Measurements from ENCODE around the gene PPP1R3F.

The PPP1R3F gene, protein sequence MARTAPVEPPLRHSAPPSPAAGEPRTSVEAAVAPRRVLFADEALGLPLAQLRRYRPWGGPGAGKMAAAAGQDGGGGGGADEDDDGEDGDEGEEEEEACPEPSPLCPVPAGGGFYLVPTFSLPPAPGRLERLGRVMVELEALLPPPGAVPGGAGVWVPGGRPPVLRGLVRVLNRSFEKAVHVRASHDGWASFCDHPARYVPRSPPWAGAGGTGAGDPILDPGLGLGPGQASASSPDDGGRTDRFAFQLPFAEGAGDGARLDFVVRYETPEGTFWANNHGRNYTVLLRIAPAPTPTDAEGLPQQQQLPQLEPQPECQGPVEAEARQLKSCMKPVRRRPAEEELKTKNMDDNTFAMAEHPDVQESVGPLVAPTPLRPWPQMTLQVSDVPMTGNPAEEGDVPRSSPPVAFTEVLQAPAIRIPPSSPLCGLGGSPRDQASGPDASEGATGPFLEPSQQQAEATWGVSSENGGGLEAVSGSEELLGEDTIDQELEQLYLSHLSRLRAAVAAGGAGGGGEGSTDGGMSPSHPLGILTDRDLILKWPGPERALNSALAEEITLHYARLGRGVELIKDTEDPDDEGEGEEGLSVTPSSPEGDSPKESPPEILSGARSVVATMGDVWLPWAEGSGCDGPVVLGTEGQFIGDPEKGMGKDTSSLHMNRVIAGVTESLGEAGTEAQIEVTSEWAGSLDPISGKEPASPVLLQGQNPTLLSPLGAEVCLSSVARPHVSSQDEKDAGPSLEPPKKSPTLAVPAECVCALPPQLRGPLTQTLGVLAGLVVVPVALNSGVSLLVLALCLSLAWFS

DNA sequence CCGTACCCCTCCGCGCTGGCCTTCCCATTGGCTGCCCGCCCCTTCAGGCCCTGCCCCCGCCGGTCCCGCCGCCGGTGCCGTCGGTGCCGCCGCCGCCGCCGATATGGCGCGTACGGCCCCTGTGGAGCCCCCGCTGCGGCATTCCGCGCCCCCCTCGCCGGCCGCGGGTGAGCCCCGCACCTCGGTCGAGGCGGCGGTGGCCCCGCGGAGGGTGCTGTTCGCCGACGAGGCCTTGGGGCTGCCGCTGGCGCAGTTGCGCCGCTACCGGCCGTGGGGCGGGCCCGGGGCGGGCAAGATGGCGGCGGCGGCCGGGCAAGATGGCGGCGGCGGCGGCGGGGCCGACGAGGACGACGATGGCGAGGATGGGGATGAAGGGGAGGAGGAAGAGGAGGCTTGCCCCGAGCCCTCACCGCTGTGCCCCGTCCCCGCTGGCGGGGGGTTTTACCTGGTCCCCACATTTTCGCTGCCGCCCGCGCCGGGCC, at the start of gene PPP1R3F:
Gene PPP1R3F (plus strand): TSS at position 27 of the 482 bp plus-strand sequence. CDS start 77 bp downstream, at position 104.
- no peak for DNase-seq

DNA sequence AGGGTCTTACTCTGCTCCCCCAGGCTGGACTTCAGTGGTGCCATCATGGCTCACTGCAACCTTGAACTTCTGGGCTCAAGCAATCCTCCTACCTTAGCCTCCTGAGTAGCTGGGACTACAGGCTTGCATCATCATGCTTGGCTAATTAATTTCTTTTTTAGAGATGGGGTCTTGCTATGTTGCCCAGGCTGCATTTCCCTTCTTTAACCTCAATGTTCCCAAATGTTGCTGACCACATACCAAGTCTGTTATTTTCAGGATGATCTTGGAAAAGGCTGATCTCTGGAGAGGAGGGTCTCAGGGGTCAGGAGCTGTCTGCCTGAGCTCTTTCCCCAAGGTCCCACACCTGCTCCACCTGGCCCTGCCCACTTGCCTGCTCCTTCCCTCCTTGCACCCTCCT, 49.5 kb upstream of the PPP1R3F start:
- no peak for DNase-seq

DNA sequence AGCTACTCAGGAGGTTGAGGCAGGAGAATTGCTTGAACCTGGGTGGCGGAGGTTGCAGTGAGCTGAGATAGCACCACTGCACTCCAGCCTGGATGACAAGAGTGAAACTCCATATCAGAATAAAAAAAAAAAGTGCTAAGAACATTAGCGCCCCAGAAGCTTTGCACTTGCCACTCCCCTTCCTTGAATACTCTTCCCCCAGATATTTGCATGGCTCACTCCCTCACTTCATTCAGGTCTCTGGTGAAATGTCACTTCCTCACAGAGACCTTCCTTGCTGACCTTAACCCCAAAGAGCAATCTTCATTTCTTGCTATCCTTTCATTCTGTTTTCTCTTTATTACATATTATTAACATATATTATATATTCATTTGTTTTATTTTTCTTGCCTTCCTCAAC, 47.7 kb upstream of the PPP1R3F start:
- no peak for DNase-seq

DNA sequence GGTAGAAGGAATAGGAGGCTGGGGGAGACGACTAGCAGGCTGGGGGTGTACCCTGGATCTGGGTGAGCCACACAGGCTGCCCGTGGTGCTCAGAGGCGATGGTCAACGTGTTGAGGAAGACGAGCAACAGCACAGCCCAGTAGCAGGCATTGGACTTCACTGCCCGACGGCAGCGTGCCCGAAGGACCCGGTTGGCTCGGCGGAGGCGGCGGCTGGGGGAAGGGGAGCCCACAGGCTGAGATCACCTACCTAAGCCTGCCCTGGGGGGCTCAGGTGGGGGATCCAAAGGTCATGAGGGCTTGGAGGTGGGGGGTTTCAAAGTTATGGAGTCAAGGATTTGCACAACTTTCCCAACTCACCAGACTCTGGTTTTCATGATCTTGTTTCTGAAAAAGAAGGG, 43.7 kb upstream of the PPP1R3F start:
- DNase-seq, result no peak

DNA sequence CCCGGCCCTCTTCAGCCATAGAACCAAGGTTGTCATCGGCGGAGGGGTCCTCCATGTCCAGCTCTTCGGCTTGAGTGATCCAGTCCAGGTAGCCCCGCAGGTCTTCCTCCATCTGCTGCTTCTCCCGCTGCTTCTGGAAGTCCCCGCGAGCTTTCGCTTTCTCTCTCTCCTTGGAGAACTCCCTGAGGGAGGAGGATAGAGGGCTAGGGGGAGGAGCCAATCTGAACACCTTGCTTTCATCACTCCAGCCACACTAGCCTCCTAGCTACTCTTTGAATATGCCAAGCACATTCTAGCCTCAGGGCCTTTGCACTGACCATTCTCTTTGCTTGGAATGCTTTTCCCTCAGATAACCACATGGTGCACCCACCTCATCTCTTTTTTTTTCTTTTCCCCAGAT, 42.6 kb upstream of the PPP1R3F start:
- no peak for DNase-seq

DNA sequence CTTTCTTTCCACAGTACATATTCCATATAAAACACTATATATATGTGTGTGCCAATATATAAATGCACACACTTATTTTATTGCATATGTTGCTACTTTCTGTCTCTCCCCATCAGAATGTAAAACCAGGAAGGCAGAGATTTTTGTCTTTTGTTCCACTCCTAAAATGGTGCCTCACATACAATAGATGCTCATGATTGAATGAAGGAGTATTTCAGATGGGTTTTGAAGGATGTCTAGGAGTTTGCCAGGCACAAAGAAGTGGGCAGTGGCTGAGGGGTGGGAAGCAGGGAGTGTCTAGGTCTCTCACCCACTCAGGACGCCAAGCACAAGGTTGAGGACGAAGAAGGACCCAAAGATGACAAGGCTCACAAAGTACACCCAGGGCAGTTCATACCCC, 41.9 kb upstream of the PPP1R3F start:
- no peak for DNase-seq

DNA sequence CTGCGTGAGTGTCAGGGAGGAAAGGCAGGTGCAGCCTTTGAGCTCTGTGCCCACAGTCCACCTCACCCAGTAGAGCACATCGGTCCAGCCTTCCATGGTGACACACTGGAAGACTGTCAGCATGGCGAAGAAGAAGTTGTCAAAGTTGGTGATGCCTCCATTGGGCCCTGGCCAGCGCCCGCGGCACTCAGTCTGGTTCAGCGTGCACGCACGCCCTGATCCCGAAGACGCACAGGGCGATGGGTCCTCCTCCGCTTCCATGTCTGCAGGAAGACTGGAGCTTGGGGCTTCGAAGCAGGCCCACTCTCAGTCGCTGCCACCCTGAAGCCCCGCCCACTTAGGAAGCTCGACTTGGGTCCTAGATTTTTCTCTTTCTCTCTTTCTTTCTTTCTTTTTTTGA, 41.4 kb upstream of the PPP1R3F start:
- no peak for DNase-seq

DNA sequence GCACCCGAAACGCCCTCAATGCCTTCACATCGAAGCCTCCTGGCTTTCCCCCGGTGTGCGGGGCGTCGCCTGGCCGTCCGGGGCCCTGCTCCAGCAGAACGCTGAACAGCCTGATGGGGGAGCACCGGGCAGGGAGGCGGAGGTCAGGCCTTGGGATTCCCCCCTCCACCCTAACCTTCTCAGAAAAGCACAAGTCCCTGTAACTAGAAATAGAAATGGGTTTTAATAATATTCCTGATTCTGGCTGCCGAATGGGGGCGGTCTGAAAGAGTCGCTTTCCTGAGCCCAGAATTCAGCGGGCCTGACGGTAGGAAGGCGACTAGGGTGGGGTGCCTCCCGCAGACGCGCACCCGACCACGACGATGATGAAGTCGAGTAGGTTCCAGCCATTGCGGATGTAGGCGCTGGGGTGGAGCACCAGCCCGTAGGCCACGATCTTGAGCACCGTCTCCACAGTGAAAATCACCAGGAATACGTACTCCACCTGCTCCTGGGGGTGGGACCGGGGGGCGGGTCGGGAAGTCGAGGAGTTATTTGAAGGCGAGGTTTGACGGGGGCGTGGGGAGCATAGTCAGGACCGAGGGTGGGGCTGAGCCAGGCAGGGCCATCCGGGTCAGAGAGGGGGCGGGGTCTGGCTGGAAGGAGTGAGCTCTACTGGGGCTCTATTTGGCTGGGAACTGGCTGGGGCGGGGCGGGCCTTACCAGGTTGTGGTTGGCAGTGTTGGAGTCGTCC, 38.9 kb upstream of the PPP1R3F start:
- no peak for DNase-seq

DNA sequence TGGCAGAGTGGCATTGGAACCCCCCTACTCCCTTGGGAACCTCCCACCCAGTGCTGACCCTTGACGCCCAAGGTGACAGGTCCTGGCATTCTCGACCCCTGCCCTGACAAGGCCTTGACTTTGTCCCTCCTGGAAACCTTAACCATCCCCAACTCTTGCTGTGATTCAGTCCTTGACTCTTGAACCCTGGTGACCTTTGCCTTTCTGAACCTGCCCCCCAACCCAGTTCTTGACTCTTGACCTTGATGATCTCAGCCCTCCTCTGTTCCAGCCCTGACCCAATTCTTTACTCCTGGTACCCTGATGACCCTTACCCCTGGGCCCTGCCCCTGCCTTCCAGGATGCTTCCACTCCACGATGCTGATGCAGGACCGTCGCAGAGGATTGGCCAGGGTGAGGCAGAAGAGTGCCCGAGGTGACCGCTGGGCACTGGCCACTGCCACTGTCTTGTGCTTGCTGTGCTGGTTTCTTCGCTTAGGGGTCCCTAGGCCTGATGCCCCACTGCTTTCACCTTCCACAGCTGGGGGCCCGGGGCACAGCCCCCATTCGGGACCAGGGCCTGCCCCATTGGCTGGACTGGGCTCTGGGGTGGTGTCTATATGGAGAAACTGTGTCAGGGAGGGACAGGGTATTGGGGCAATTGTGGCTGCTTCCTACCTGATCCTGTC, 38.1 kb upstream of the PPP1R3F start:
- DNase-seq, result no peak

DNA sequence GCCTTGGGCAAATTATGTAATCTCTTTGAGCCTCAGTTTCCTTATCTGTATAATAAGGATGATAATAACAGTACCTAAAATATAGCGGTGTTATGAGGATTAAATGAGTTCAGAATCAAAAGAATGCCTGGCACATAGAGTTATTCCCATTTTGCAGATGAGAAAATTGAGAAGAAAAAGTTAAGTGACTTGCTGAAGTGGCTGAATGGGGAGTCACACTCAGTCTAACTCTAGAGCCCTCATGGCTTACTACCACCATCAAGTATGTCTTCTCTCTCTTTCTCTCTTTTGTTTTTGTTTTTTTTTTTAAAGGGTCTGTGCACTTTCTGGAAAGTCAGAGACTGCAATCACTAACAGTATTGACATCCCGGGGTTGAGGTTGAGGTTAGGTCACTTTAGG, 37.1 kb upstream of the PPP1R3F start:
- no peak for DNase-seq

DNA sequence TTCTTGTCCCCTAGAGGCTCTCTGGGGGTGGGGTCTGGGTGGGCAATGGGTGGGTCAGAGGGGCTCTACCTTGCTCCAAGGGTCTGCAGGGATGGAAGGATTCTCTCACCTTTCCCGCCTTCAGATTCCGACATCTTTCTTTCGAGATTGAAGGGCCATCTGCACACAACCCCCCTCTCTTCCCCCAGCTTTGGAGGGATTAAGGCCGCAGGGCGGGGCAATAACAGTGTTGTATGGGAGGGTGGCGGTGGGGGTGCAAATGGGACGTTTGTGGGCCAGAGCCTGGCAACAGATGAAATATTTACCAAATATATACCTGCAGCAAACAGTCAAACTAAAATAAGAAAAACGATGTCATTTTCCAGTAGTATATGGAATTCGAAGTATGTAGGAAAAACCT, 36.4 kb upstream of the PPP1R3F start, which contains the start of gene CACNA1F:
Gene CACNA1F (minus strand): TSS at position 165 of the 400 bp plus-strand sequence. CDS start 31 bp downstream, at position 134.
- no peak for DNase-seq

DNA sequence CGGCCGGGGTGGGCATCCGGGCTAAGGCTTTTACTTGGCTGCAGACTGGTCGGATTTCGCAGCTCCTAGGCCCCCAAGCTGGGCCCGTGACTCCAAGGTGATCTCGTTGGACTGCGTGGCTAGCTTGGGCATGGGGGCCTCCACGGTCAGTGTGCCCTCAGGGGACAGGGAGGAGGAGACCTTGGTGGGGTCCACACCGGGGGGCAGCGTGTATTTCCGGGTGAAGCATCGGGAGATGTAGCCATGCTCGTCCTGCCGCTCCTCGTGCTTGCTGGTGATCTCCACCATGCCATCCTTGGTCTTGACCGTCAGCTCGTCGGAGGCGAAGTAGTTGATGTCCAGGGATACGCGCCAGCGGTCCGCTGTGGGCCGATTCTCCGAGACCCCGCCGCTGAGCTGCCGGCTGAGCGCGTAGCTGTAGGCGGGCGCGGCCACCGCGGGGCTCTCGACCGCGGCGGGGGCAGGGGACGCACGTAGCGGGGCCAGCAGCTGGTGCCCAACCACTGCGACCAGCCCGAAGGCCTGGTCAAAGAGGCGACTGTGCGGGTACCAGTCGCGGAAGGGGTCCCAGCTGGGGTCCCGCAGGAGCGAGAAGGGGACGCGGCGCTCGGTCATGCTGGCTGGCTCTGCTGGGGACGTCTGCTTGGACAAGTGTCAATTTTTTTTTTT, 35.6 kb upstream of the PPP1R3F start:
- no peak for DNase-seq

DNA sequence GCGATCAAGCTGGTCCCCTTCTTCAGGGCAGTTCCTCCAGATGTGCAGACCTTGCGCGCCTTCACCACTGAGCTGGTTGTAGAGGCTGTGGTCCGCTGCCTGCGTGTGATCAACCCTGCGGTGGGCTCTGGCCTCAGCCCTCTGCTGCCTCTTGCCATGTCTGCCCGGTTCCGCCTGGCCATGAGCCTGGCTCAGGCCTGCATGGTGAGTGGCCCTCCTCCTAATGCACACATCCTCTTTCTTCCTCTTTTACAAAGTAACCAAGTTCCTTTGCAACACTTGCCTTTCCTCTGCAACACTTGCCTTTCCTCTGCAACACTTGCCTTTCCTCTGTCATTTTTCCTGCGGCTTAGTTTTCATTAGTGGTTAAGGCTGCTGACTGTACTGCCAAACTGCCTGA, 32.5 kb upstream of the PPP1R3F start:
- no peak for DNase-seq

DNA sequence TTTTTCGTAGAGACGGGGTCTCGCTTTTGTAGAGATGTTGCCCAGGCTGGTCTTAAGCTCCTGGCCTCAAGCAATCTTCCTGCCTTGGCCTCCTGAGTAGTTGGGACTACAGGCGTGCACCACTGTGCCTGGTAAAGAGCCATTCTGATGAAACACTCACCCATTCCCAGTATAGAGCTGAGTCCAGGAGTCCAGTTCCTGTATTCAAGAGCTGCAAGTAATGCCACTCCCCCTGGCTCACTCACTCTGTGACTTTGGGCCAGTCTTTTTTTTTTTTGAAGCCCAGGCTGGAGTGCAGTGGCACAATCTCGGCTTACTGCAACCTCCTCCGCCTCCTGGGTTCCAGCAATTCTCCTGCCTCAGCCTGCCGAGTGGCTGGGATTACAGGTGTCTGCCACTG, 30.9 kb upstream of the PPP1R3F start:
- DNase-seq, result no peak

DNA sequence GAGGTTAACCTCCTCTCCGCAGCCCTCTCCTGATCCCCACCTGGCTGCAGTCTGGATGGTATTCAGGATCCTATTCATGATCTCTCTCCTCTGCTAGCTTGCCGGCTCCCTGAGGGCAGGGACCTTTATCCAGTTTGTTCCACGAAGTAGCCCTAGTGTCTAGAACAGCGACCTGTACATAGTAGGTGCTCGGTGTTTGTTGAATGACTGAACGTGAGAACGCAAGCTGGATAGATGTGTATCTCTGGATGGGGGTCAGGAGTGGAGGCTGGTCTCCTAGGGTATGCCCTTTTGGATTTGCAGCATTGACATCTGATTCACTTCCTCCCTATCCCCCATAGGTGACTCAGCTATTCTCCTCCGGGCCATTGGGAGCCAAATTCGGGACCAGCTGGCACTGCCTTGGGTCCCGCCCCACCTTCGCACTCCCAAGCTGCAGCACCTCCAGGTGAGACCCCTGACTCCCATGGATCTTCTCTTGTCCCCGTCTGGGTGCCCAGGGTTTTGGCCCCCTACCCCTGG, 27.0 kb upstream of the PPP1R3F start:
- no peak for DNase-seq

DNA sequence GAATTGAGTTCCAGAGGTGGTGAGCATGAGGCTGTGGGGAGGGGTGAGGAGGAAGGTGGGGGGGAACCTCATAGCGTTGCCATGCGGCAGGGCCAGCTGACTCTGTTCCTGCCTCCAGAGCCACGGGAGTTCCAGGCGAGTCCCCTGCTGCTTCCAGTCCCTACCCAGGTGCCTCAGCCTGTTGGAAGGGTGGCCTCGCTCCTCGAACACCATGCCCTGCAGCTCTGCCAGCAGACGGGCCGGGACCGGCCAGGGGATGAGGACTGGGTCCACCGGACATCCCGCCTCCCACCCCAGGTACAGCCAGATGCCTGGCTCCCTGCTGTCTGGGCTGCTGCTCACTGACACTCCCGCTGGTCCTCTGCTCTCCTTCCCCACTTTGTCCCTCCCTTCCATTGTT, 26.4 kb upstream of the PPP1R3F start:
- no peak for DNase-seq

DNA sequence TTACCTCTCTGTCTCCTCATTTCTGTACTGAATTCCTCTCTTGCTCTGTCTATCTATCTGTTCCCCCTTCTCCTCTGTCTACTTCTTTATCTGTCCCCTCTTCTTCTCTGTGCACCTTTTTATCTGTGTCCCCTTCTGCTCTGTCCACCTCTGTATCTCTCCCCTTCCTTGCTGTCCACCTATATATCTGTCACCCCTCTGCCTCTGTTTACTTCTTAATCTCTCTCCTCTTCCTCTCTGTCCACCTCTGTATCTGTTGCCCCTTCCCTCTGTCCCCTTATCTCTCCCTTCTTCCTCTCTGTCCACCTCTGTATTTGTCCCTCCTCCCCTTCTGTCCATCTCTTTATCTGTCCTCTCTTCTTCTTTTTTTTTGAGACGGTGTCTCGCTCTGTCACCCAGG, 25.4 kb upstream of the PPP1R3F start:
- DNase-seq, result no peak

DNA sequence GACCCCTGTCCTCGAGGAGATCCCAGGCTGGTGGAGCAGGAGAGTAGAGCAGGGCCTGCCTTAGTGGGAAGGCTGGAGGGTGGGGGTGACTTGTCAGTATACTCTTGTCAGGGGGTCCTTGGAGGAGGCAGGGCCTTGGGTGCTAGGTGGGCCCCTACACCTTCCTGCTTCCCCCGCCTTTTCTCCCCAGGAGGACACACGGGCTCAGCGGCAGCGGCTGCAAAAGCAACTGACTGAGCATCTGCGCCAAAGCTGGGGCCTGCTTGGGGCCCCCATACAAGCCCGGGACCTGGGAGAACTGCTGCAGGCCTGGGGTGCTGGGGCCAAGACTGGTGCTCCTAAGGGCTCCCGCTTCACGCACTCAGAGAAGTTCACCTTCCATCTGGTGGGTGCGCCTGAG, 23.1 kb upstream of the PPP1R3F start:
- DNase-seq, result no peak

DNA sequence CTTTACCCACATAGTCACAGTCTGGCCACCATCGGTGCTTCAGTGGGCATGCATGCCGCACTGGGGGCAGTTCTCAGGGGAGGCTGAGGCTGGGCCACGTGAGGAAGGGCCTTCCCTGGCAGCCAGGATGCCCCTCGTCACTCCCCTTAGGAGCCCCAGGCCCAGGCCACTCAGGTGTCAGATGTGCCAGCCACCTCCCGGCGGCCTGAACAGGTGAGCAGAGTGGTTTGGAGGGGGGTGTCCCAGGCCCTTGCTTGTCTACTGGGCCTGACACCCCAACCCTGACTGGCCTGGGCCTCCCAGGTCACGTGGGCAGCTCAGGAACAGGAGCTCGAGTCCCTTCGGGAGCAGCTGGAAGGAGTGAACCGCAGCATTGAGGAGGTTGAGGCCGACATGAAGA, 22.2 kb upstream of the PPP1R3F start:
- no peak for DNase-seq

DNA sequence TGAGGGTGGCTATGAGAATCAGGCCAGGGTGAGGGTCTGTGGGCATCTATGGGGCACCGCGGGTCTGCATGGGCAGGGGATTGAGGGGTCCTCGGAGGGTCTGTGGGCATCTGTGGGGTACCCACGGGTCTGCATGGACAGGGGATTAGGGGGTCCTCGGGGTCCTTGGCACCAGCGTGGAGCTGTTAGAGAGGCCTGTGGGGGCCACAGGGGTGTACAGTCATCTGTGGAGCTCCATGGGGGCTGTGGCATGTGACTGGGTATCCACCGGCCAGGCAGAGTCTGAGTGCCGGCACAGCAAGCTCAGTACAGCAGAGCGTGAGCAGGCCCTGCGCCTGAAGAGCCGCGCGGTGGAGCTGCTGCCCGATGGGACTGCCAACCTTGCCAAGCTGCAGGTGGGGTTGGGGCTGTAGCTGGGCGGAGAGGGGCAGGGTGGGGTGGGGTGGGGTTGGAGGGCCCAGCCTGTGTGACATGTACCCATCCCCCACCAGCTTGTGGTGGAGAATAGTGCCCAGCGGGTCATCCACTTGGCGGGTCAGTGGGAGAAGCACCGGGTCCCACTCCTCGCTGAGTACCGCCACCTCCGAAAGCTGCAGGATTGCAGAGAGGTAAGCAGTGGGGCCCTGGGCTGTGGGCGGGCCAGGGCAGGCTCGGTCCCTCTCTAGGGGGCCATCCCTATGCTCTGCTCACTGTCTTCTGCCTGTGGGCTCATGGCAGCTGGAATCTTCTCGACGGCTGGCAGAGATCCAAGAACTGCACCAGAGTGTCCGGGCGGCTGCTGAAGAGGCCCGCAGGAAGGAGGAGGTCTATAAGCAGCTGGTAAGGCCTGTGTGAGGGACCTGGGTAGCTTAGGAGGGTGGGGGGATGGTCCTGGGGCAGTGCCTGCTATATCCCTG, 21.4 kb upstream of the PPP1R3F start:
- no peak for DNase-seq

DNA sequence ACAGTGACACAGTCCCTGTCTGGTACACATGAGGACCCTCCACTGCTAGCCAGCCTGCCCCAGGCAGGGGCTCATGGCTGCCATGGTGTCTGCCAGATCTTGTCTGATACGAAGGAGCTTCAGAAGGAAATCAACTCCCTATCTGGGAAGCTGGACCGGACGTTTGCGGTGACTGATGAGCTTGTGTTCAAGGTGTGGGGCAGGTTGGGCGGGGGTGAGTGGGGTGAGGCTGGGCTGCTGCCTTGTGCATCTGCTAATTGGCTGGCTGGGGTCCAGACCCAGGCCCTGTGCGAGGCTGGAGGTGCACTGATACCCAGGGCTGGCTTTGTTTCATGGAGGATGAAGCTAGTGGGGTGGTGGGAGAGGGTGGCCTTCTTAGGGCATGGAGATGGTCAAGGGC, 20.5 kb upstream of the PPP1R3F start:
- no peak for DNase-seq

Measured in left hindlimb (tissue), 1 donor.